ENCODE data around the gene IL17RC.

DNA sequence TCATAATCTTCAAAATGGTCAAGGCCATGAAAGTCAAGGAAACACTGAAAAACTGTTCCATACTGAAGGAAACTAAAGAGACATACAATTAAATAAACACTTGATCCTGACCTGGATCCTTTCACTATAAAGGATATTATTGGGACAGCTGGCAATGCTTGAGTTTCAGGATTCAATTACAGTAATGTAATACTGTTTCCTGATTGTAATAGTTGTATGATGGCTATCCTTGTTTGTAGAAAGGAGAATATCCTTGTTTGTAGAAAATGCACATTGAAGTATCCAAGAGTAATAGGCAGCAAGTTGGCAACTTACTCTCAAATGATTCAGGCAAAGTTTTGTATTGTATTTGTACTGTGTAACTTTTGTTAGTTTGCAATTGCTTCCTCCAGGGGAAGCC, 41.5 kb upstream of the IL17RC start:
- no peak for TF ChIP-seq ZNF274 (IDR thresholded peaks at IDR 0.05; ENCODE audit: low read depth, low read length)
- TF ChIP-seq SUZ12 (IDR thresholded peaks at IDR 0.05; ENCODE audit: extremely low read depth, insufficient read depth, insufficient read length): no peak
